Epithelial cell of esophagus (primary cell): ENCODE data around the gene CSK.
"Not testable (repeated sequence)": the region's sequence is repeated elsewhere in the genome, so short reads cannot be mapped to it uniquely, and the experiment has no call there.

Source experiments
- DNase-seq: peaks from one replicate; pipeline ENCODE4 v3.0.0; 2010; ENCODE audit warnings: low read depth
- H3K4me3 ChIP-seq: 2 replicates; pipeline ENCODE4 v1.5.1; 2011; ENCODE audit warnings: mild to moderate bottlenecking, low read length, control low read depth
- TF ChIP-seq, protein P1 (sequence below): IDR thresholded peaks from 2 replicates; pipeline ENCODE4 v1.5.1; 2011; ENCODE audit warnings: low read depth, mild to moderate bottlenecking, low read length, control low read depth, inconsistent platforms; ENCODE audit not compliant: insufficient read depth; ENCODE audit errors: missing control alignments

Gene CSK

DNA sequence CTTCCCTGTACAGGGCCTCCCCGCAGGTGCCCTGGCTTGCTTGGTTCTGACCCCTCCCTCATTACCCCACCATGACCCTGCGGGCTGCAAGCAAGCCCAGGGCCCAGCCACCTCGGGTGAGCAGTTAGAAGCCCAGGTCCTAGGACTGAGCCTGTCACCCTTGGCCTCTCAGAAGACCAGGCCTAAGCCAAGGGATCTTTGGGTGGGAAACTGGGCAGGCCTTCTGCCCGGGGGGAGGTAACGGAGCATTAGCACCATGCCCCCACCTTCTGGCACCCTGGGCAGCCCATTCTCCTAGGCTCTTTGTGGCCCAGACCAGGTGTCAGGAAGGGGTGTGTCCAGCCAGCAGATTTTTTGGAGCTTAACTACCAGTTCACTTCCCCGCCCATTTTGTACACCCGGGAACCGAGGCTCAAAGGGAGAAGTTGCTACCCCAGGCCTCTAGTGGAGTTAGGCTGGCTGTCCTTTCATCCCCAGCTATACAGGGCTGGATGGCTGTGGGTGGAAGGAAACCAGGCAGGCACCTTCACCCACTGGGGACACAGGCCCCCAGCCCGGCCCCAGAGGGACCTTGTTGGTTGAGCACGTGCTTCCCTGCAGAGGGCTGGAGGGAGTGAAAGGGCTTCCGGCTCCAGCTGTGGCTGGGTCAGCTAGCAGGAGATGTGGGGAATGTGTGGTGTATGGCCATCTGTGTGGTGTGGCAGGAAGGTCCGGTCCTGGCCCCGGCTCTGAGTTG, 1.4 kb downstream of the CSK start:
- TF ChIP-seq, protein P1, sequence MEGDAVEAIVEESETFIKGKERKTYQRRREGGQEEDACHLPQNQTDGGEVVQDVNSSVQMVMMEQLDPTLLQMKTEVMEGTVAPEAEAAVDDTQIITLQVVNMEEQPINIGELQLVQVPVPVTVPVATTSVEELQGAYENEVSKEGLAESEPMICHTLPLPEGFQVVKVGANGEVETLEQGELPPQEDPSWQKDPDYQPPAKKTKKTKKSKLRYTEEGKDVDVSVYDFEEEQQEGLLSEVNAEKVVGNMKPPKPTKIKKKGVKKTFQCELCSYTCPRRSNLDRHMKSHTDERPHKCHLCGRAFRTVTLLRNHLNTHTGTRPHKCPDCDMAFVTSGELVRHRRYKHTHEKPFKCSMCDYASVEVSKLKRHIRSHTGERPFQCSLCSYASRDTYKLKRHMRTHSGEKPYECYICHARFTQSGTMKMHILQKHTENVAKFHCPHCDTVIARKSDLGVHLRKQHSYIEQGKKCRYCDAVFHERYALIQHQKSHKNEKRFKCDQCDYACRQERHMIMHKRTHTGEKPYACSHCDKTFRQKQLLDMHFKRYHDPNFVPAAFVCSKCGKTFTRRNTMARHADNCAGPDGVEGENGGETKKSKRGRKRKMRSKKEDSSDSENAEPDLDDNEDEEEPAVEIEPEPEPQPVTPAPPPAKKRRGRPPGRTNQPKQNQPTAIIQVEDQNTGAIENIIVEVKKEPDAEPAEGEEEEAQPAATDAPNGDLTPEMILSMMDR = no peak
- H3K4me3 ChIP-seq = peak overlapping the region; percentile 88
- DNase-seq = no peak

DNA sequence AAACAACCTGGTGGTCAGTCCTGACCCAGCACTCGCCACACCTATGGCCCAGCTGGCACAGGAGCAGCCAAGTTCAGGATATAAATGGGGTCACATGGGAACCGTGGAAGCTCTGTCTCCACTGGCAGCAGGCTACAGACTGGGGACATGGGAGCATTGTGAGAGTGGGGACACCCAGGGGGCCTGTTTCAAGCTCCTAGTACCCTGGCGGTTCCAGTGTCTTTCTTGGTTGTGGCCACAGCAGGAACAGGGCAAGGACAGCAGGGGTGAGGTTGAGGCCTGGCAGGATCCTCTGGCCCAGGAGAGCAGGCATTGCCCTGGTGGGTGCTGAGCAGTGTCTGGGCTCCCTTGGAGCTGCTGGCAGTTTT, 1.9 kb downstream of the CSK start:
- peak overlapping the region; percentile 88 for H3K4me3 ChIP-seq
- no peak for DNase-seq
- TF ChIP-seq, protein P1 = no peak

DNA sequence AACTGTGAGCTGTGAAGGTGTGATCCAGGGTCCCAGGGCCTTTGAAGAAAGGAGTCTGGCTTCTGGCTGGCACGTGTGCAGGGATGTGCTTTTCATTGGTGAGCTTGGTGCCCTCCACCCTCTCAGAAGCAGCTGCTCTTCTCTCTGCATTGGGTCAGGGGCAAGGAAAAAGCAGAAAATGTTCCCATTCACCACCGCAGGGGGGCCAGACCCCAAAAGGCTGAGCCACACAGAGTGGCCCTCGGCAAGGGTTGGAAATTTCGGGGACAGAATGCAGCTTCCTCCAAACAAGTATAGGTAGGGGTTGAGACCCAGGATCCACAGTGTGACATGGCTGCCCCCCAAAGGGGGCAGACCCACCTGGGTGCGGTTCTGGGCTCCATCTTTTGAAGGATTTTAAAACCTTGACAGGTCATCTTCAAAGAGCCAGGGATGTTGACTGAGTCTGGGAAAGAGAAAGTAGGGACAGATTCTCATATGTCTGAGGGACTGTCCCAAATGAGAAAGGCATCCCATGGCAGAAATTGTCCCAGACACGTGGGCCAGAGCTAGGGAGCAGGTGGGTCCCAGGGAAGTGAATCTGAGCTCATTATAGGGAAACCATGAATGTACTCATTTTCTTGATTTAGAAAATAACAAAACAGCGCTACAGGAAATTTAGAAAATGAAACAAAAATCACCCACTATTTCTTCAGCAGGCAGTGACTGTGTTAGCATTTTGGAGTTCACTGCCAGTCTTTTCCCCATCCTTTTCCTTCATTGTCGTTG, 2.7 kb downstream of the CSK start:
- DNase-seq = no peak
- TF ChIP-seq, protein P1 = no peak
- no peak overlapping the region for H3K4me3 ChIP-seq

DNA sequence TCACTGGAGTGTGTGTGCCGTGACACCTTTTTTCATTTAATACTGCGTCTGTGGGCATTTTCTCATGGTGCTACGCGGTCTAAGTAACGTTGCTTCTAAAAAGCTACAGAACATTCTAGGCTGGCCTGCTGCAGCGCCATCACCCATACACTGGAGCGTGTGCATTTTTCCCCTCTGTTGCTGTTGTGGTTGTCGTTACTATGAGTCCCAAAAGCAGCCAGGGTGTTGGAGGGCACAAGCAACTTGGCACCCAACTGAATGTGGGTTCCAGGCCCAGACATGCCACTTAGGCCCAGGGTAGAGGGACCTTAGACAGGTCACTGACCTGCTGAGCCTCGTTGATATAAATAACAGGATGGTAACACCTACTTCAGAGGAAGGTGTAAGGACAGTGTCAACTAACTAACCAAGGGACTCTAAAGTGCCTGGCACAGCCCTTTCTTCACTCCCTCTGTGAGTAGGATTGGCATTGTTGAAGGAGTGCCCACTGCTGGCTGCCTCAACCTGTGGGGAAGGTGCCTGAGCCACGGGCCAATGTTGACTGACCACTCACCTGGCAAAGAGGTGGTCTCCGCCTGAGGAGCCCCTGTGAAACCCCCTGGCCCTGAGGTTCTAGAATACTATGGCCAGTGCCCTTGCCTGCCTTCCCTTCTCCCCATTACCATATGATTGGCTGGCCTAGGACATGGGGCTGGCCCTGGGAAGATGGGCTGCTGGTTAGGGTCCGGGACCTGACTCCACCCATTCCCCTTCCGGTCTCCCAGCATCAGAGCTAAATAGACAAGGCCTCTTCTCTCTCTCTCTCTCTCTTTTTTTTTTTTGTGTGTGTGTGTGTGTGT, 3.5 kb downstream of the CSK start:
- TF ChIP-seq, protein P1 = no peak
- DNase-seq = no peak
- H3K4me3 ChIP-seq = no peak overlapping the region

DNA sequence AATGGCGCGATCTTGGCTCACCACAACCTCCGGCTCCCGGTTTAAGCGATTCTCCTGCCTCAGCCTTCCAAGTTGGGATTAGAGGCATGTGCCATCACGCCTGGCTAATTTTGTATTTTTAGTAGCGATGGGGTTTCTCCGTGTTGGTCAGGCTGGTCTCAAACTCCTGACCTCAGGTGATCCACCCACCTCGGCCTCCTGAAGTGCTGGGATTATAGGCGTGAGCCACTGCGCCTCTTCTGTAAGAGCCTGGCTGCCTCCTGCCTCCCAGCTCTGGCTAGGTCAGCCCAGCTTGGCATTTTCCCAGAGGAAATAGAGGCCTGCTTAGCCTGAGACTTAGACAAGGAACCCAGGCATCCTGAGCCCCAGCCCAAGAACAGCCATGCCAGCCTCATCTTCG, 4.2 kb downstream of the CSK start:
- H3K4me3 ChIP-seq = not testable (repeated sequence)

DNA sequence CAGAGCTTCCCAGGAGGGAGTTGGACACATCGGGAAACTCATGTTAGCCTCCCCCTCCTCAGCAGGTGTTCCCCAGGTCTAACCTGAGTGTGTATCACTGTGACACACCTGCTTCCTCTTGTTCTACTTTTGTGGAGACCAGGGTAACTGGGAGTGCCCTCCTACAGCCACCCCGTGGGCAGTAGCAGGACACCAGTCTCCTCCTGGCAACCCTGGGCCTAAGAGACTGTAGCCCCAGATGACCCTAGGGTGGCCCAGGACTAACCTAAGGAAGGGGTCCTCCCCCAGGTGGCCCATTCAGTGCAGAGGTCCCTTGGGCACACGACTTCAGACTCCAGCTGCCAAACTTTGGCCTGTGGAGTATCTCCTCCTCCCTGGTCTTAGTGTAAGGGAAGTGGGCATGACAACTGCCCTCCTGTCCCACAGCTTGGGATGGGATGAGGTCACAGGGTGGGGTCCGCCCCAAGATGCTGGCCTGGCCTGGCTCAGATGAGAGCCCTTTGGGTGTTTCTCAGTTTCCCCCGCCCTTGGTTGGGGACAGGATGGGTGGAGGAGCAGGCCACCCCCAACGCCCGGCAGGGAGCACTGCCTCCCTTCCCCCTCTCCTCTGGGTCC, 4.8 kb downstream of the CSK start:
- no peak overlapping the region for H3K4me3 ChIP-seq
- TF ChIP-seq, protein P1 = no peak
- no peak for DNase-seq

More for the DNA sequence above, 4.2 kb downstream of the CSK start:
- not testable (repeated sequence) for DNase-seq
